Small intestine (tissue), 7 donors: ENCODE measurements around the gene PCSK6. TPM values are rescaled to one million over a fixed set of nuclear protein-coding genes. Genes with fewer than 3 reads are reported as not detected.

Experiments
- DNase-seq, 2 donors: peaks; one replicate each; pipeline versions ENCODE4 v3.0.0 to v3.0.0-alpha.2; 2013
- FAIRE-seq: peaks from 2 replicates; lab custom pipeline; 2012; peaks lifted over from hg19 to GRCh38; lab: Jason Lieb, UNC
- H3K27ac ChIP-seq, 3 donors: one replicate each; pipeline ENCODE4 v1.5.1; 2013; ENCODE audit warnings: low read length in 2 of 3, mild to moderate bottlenecking in 2 of 3, control low read depth in 1 of 3, inconsistent platforms in 1 of 3, low read depth in 1 of 3, moderate library complexity in 1 of 3
- H3K27me3 ChIP-seq, 3 donors: one replicate each; pipeline ENCODE4 v1.6.1; 2013; ENCODE audit warnings: low read length in 3 of 3, inconsistent platforms in 1 of 3; ENCODE audit not compliant: control insufficient read depth in 3 of 3, insufficient read depth in 3 of 3
- H3K36me3 ChIP-seq, 3 donors: one replicate each; pipeline ENCODE4 v1.6.1; 2013; ENCODE audit warnings: low read length in 3 of 3, inconsistent platforms in 1 of 3, low read depth in 1 of 3, mild to moderate bottlenecking in 1 of 3, moderate library complexity in 1 of 3; ENCODE audit not compliant: control insufficient read depth in 3 of 3, insufficient read depth in 2 of 3
- H3K4me1 ChIP-seq, 3 donors: one replicate each; pipeline ENCODE4 v1.6.1; 2013; ENCODE audit warnings: low read length in 2 of 3, inconsistent platforms in 1 of 3, low read depth in 1 of 3, mild to moderate bottlenecking in 1 of 3, moderate library complexity in 1 of 3; ENCODE audit not compliant: control insufficient read depth in 3 of 3, insufficient read depth in 2 of 3
- H3K4me3 ChIP-seq, 3 donors: one replicate each; pipeline ENCODE4 v1.5.1; 2013; ENCODE audit warnings: low read length in 3 of 3, control low read depth in 1 of 3, inconsistent platforms in 1 of 3, low read depth in 1 of 3, mild to moderate bottlenecking in 1 of 3, moderate library complexity in 1 of 3
- H3K9me3 ChIP-seq, 2 donors: one replicate each; pipeline ENCODE4 v1.6.1; 2013; ENCODE audit warnings: low read depth in 1 of 2, low read length in 1 of 2; ENCODE audit not compliant: control insufficient read depth in 2 of 2, insufficient read depth in 1 of 2
- WGBS, 3 donors: extraction: QIAGEN DNeasy Blood & Tissue Kit; methylation state at CpG; one replicate each; pipeline ENCODE4 v1.1.7; 2013; 5-methylcytosine and 5-hydroxymethylcytosine counted together
- polyA plus RNA-seq, 4 donors: library from polyadenylated mRNA; stranded (reverse) in 3 of 4; unstranded in 1 of 4; fragments of 200-250 nt in 3 of 4; fragments of 120-200 nt in 1 of 4; gene quantifications; one replicate each; pipeline versions ENCODE4 v1.2.1 to v1.2.3, GENCODE V29; 2013
- donor health status: healthy with polysubstance abuse.
- donor health status: control.
- donor health status: control.
- donor health status: Bipolar disorder and iron deficiency.
- donor health status: healthy.

Gene PCSK6
- polyA plus RNA-seq, 4 donors = 0.67 to 26.2 (median 6.5) TPM

DNA sequence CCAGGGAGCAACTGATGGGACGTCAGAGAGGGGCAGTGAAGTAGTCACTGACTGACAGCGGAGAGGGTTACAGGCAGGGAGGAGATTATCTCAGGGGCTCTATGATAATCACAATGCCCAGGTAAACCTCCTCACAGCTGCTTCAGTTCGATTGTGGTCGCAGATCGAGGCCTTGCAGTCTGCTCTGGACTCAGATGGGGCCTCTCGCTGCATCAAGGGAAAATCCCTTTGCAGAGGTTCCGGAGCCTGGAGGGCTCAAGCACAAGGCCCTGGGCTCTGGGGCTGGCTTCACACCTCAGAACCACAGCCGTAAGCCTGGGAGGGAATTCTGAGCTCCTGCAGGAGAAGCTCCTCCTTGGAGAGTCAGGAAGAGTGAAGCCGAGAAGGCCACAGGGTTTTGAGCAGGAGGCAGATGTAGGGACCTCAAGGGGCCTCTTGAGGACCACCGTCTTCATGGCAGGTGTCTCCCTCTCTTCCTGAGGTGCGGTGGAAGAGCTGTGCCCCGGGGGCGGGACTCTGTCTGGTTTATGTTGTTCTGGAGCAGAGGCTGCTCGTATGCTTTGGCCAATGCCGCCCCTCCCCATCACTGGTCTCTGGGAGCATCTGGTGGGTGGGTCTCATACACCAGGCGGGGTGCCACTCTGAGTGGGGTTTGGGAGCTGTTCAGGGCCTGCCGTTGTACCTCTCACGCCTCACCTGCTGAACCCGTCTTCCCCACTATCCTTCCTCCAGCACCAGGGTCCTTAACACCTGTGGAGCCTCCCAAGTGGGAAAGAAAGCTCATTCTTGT is 175.0 kb downstream of the PCSK6 start:
- no peak for DNase-seq
- no peaks in the 10 kb centered on the region for H3K27me3 ChIP-seq
- H3K9me3 ChIP-seq = no peaks in the 10 kb centered on the region
- H3K4me3 ChIP-seq = no peak overlapping the region
- no peak overlapping the region for H3K27ac ChIP-seq
- no peaks in the 10 kb centered on the region for H3K4me1 ChIP-seq
- FAIRE-seq = no peak
- peaks cover 0 to 24% (median 0%) of the 10 kb centered on the region in 3 donors for H3K36me3 ChIP-seq
- WGBS, 3 donors = 84 to 89% (median 87%) methylated on average over 19 of the region's 19 CpGs

DNA sequence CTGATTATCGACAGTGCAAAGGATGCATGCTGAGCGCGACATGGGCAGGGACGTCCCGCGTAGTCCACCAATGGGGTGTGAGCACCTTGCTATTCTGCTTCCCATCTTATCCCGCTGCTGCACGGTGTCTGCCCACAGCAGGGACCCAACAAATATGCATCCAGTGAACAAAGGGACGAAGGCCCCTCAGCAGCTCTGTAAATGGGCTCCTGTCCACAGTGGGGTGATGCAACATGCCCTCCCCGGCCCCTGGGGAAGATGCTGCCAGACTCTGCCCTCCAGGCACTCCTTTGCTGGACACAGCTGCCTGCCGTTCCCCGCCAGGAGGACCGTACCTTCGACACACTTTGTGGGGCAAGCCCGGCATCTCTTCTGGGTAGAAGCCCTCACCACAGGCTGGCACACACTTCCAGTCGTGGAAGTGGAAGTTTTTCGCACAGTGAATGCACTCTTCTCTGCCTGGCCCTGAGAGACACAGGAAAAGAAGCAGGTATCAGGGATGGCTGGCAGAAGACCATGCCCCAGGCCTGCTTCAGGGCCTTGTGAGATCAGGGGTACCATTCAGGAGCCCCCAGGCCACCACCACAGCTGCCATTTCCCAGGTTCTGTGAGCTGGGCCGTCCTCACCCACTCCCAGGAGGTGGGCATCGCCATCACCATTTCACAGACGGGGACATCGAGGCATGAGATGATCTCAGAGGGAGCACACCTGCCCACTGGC is 176.3 kb downstream of the PCSK6 start:
- WGBS, 3 donors = 88 to 92% (median 92%) methylated on average over 21 of the region's 21 CpGs
- Histone ChIP-seq H3K9me3 (no peaks in the 10 kb centered on the region), H3K27me3 (no peaks in the 10 kb centered on the region), H3K27ac (no peak overlapping the region), H3K36me3 (peaks cover 0 to 35% (median 0%) of the 10 kb centered on the region in 3 donors), H3K4me3 (no peak overlapping the region), H3K4me1 (no peaks in the 10 kb centered on the region)
- no peak for FAIRE-seq
- no peak for DNase-seq

- Histone ChIP-seq H3K9me3 (no peaks in the 10 kb centered on the region), H3K4me3 (no peak overlapping the region), H3K27ac (no peak overlapping the region), H3K27me3 (no peaks in the 10 kb centered on the region), H3K4me1 (no peaks in the 10 kb centered on the region), H3K36me3 (peaks cover 0 to 29% (median 0%) of the 10 kb centered on the region in 3 donors)
- FAIRE-seq = no peak
- 92 to 96% (median 94%) methylated on average over 7 of the region's 7 CpGs for WGBS, 3 donors
- no peak for DNase-seq
Measured at GRCh38 chr15:101310508-101310907, 179.0 kb downstream of the PCSK6 start.

DNA sequence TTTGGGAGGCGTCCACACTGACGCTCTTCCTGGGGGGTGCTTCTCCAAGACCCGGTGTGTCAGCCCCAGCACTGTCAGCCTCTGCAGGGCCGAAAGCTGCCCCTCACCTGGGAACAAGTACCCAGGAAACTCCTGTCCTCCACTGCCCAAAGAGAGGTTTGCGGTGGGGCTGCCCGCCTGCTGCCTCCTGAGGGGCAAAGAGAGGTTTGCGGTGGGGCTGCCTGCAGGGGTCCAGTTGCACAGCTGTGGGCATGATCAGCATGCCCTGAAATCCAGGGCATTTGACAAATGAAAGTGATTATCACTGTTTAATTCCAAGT is 179.4 kb downstream of the PCSK6 start:
- DNase-seq = no peak
- Histone ChIP-seq H3K27ac (no peak overlapping the region), H3K4me3 (no peak overlapping the region), H3K36me3 (peaks cover 0 to 30% (median 0%) of the 10 kb centered on the region in 3 donors), H3K9me3 (no peaks in the 10 kb centered on the region), H3K27me3 (no peaks in the 10 kb centered on the region), H3K4me1 (no peaks in the 10 kb centered on the region)
- FAIRE-seq = no peak
- 91 to 97% (median 95%) methylated on average over 7 of the region's 7 CpGs for WGBS, 3 donors

- Histone ChIP-seq H3K4me1 (no peaks in the 10 kb centered on the region), H3K9me3 (no peaks in the 10 kb centered on the region), H3K27ac (no peak overlapping the region), H3K27me3 (no peaks in the 10 kb centered on the region), H3K36me3 (peaks cover 0 to 32% (median 0%) of the 10 kb centered on the region in 3 donors), H3K4me3 (no peak overlapping the region)
- WGBS, 3 donors = 89 to 95% (median 92%) methylated on average over 26 of the region's 26 CpGs
- FAIRE-seq = no peak
- DNase-seq = no peak
Measured at GRCh38 chr15:101309436-101310160, 179.9 kb downstream of the PCSK6 start.

DNA sequence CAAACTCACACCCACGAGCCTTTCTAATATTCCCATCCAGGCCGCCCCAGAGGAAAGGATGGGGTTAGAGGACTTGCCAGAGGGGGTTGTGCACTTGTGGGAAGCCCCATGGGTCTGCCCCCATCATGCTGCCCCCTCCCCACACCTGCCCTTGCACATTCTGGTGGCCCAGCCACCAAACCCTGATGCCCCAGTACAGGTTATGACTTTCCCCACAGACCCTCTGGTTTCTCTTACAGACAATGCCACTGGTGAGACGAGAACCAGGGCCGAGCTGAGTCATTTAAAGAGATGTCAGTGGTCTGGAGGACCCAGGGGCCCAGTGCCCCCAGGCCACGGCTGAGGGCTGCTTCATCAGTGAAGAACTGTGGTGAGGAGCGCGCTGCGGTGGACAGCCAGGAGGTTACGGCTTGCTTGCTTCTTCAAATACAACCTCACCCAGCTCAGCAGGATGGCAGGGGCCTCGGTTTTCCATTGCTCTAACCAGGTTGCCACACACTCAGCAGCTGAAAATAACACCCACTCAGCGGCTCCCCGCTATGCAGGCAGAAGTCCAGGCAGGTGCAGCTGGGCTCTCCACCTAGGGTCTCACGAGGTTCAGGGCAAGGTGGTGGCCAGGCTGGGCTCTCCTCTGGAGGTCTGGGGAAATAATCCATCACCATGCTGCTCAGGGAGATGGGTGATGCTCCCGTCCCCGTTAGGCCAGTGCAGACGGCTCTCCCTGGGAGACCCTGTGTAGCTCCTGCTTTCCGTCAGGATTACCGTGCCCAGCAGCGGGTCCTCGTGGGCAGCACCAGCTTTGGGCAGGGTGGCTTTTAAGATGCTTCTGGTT is 180.7 kb downstream of the PCSK6 start:
- WGBS, 3 donors = 78 to 85% (median 84%) methylated on average over 20 of the region's 20 CpGs
- Histone ChIP-seq H3K4me1 (no peaks in the 10 kb centered on the region), H3K4me3 (no peak overlapping the region), H3K27ac (no peak overlapping the region), H3K9me3 (no peaks in the 10 kb centered on the region), H3K27me3 (no peaks in the 10 kb centered on the region), H3K36me3 (peaks cover 0 to 27% (median 0%) of the 10 kb centered on the region in 3 donors)
- no peak for FAIRE-seq
- DNase-seq = no peak

DNA sequence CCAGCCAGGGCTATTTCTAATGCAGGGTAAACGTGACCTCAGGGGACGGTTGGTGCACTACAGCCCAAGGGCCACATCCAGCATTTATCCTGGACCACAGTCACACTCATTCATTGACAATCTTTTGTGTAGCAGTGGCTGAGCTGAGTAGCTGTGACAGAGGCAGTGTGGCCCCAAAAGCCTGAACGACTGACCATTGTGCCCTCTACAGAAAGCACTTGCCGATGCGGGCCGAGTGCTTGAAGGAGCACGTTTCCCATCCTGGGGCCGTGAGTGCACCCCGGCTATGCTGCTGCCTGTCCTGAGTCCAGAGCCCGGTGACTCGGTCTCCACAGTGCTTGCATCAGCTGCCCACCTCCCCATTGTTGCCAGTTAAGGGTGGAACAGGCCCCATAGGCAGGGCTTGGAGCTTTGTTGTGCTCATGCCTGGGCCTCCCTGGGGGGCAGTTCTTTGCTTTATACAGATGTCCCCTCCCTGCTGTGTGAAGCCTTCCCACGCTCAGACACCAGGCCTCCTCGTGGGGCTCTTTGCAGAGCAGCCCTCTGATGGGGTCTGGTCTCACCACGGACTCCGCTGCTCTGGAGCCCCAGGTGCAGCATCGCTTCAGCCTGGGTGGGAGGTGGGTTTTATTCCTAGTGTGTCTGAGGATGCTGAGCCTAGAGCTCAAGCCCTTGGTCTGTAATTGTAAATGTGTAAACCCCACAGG is 181.5 kb downstream of the PCSK6 start:
- H3K27me3 ChIP-seq = no peaks in the 10 kb centered on the region
- peaks cover 0 to 22% (median 0%) of the 10 kb centered on the region in 3 donors for H3K36me3 ChIP-seq
- WGBS, 3 donors = 82 to 87% (median 84%) methylated on average over 16 of the region's 16 CpGs
- no peaks in the 10 kb centered on the region for H3K4me1 ChIP-seq
- no peak overlapping the region for H3K4me3 ChIP-seq
- no peak for FAIRE-seq
- DNase-seq = no peak
- H3K9me3 ChIP-seq = no peaks in the 10 kb centered on the region
- H3K27ac ChIP-seq = no peak overlapping the region
